HG03196 (cell line): Measurements from ENCODE around the gene CERK.
A peak's percentile ranks its signal among the peaks of the same experiment; 100 is the strongest.

Source experiments
- ATAC-seq: cut with Tn5 transposase; IDR thresholded peaks from one replicate; pipeline ENCODE4 v1.9.1; 2021; ENCODE audit not compliant: unreplicated experiment

CERK gene

DNA sequence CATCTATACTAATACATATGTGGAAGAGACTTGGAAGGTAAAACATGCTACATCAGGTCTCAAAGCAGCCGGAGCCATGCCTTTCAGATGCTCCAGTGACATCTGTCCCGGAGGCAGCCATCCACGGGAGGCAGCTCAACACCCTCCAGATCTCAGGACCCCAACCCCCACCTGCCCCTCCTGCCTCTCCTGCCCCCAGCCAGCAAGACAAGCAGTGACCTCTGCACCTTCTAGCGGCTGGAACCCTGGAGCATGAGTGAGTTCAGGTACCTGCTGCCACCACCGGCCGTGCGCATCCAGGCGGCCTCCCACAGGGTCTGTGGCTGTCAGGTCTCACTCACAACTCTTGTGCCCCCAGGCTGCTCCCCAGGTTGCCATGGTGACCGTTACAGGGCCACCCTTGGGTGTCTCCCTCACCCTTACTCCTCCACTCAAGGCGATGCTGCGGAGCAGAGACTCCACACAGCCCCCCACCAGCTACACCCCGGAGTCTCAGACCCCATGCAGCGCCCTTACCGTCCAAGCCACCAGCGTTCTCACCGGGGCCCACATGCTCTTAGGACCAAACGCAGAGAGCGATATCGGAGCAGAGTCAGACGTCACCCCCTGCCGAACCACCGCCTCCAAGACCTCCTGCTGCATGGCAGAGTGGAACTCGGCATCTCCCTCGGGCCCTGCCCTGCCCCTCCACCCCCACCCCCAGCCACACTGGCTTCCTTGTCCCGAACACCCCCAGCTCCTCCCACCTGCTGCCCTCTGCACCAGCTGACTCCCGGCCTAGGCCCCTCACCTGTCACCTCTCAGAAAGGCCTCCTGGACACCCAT lies 34.7 kb downstream of the CERK start:
- no peak for ATAC-seq

DNA sequence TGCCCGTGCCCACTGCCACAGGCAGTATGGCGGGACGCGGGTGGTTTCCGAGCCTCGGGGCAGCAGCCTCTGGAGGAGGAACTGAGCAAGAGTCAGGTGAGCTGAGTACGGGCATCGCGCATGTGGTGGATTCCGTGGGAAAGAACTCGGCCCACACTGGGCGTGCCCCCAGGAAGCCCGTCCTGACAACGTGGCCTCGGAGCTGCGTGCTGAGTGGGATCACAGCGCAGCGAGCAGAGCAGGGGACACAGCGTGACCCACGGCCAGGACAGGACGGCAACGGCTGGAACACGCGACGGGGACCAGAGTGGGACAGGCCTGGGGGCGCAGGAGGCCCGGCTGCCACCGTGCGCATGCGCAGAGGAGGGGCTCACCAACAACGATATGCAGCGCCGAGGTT lies 36.8 kb downstream of the CERK start:
- no peak for ATAC-seq

DNA sequence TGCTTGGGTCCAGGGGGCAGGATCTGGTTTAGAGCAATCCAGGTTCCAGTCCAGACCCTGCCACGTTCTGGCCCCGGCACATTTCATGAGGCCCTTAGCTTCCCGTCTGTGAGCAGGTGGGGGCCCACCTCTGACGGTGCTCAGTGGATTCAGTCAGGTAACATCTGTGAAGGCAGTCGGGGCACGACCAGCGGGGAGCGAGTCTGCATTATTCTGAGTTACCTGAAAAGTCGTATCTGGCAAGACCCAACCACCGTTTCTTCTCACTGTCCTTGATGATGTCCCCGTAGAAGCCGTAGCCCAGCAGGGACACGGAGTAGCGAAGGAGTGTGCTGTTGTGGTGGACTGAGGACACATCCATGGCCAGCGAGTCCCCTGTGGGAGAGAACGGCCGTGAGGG lies 39.0 kb downstream of the CERK start:
- ATAC-seq = no peak

DNA sequence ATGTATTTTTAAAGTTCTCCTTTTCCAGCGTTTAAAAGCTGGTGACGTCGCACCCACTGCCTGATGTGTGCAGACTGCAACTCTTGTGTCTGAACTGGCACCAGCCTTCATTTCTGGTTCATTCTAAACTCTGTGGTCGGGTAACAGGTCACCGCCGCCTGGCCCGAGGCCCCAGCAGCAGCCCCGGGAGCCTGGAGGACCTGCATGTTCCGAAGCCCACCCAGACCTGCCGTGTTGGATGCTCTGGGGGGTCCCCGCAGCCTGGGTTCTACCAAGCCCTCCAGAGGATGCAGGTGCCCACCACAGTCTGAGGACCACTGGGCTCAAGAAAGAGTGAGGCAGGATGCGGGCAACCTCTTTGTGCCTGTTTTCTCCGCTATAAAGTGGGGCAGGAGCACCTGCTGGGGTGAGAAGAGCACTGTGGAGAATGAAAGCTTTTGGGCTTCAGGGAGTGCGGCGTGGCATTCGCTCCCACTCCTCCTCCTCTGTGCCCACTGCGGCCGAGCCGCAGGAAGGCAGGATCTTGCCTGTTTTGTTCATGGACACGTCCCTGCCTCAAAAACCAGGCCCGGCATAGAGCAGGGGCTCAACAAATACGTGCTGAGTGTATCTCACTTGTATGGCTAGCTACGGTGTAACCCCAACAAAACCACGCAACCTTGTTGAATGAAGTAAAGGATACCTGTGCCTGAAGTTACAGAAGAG lies 40.1 kb downstream of the CERK start:
- no peak for ATAC-seq

DNA sequence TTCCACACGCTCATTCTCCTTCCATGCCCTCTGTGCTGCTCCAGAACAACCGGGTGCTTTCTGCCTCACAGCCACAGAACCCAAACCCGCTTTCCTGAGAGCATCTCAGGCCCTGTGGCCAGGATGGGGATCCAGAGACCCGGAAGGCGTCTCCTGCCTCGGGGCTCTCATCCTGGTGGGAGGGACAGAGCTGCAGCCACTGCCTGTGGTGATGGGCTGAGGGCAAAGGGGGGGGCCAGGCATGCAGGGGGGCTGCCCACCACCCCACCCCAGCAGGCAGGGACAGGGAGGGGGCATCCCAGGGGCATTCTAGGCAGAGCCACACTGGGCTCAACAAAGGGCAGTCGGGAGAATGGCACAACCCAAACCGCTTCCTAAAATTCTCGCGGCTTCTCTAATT lies 41.4 kb downstream of the CERK start:
- no peak for ATAC-seq

DNA sequence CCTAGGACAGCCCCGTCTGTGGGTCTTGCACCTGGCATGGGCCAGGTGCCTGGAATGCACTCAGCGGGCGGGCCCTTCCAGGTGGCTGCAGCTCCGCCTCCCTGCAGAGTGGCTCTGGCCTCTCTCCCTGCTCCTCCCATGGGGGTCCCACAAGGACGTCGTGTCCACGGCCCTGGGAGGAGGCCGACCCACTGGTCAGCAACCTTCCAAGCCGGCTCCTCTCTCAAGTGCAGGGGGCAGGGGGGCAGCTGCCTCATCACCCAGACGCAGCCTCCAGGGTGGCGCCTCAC lies 41.9 kb downstream of the CERK start:
- ATAC-seq = no peak

DNA sequence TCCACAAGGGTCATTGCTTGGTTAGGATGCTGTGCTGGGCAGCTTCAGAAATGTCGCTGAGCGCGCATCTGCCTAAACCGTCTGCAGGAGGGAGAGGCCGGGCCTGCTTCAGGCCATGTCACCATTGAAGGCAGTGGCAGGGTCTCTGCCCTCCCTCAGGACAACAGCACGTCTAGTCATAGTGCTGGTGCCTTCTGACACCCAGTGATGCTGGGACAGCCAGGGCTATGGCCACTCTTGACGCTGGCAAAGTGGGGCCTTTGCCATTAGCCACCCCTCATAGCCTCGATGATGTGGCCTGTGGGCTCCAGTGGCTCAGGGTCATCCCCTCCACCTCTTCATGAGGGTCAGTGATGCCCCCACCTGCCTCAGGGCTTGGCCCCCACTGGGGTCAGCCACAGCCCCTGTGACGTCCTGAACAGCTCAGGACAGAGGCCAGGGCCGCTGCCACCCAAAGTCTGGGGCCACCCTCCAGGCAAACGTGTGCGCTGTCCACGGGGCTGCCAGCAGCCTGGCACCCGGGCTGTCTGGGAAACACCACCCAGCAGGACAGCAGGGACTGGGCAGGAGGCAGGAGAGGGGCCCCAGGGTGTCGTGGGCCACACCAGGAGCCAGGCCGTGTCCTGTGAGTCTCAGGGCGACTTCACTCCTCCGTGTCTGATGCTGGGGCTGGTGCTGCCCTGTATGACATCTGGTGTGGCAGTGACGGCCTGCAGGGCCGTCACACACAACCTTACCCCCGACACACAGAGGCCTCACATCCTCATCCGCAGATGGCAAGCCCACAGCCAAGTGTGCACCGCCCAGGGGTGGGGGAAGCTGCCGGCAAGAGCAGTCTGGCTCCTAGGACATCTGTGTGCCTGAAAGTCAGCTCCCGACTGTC lies 42.5 kb downstream of the CERK start:
- no peak for ATAC-seq

DNA sequence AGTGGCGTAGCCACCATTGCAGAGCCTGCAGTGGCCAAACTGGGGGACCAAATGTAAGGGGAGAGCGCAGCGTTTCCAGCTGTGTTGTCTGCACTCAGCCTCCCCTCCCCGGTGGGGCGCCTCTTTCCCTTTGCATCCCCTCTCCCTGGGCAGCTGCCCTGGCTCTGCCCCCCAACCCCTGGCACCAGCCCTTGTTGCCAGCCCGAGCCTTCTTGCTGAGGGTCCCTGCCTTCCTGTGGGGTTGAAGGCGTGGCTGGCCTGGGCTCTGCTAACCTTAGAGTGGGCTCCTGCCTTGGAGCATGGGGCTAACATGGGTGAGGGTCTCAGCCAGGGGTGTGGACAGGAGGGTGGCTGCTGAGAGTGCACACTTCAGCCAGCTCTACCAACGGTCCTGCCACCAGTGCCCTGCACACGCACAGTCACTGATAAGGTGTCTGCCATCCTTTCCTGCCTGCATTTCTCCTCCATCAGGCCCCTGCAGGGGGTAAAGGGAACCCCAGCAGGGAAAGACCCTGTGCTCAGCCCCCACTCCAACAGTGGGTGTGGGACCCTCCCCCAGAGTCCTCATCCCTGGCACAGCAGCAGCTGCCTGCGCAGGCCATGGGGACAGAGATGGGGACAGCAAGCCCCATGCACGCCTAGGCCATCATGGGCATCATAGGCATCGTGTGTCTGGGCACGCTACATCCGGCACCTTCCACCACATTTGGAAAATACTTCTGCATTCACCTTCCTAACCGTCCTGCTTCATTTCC lies 43.5 kb downstream of the CERK start:
- ATAC-seq = no peak

DNA sequence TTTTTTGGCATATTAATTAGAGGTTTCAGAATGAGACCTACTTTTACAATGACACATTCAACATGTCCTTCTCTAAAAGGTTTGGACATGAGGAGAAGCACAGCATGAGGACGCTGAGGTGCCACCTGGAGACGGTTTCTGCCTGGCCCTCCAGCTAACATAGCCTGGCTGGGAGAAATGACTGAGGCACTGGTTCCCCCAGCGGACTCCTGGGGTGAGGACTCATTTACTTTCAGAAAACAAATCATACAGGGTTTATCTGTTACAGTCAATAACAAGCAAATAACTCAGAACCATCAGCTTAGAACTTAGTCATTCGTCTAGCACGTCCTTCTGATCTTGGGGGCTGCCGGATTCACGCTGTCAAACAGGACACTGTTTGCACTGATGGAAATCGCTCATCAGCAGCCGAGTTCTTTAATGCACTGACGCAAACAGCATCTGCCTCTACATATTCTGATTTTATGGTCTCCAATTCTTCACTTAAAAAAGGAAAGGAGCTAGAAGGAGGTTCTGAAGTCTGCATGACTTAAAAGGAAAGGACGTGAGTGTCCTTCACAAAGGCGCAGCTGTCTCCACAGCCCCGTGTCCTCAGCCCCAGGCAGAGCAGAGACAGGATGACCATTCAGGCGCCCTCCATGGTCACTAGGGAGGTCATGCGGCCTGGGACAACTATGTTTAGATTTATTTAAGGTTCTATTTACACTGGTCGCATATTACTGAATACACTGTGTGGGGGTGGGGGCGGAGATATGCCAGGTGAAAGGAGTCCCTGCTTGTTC lies 44.2 kb downstream of the CERK start:
- ATAC-seq = no peak

DNA sequence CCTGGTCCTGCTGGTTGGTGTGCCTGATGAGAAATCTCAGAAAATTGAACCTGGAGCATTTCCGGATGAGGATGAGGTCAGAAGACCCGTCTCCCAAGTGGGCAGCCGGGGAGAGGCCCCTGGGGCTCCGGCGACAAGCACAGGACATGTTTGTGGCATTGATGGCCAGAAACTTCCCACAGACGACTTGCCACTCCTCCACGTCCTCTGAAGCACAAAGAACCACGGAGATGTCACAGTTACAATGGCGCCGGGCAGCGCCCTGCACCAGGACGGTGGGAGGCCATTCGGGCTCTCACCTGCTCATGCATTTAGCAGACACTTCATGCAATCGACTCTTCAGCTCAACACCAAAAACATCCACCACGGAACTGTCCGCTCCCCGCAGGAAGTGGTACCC lies 46.5 kb downstream of the CERK start:
- ATAC-seq = no peak

DNA sequence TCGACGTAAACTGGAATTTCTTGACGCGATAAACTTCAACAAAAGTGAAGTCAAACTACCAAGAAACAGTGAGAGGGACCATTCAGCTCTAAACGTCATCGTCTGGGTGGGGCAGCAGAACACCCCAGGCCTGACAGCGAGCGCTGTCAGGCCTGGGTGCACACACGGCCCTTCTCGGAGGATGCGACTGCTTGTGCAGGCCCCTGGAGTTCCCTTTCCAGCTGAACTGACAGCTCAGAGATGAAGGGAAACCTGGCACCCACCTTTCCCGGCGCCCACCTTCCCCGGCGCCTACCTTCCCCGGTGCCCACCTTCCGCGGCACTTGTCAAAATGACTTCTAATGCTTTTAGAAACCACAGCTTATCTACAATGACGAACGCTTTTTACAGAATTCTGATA lies 47.9 kb downstream of the CERK start:
- no peak for ATAC-seq

DNA sequence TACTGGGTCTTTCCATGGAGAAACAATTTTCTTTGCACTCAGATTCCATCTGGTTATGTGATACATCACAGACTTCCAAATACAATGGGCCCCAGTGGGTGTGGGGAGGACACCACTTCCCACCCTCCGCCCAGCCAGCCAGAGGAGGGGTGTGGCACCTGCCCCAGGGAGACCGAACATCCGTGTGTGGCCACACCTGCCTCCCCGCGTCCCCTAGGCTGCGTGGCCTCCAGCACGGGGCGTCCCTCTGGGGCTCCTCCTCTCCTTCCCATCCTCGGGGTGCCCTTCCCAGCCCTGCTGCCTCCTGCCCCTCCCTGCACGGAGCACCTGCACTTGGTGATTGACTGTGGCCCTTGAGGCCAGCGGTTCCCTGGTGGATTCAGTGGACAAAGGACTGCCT lies 49.1 kb downstream of the CERK start:
- no peak for ATAC-seq

DNA sequence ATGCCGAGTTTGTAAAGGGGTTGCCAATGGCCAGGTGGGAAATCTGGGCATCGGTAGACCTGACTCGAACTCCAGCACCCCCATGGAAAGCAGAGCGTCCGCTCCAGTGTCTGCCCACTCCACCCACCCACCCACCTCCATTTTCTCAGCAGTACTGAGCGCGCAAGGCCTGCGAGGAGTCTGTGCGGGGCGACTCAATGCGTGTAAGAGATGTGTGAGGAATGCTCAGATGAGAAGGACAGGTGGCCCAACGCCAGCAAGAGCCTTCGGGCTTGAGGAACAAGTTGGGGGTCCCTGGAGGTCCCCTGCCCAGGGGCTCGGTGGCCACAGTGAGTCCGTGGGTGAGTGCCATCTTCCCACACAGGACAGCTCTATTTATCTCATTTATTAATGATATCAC lies 50.6 kb downstream of the CERK start:
- ATAC-seq = no peak

DNA sequence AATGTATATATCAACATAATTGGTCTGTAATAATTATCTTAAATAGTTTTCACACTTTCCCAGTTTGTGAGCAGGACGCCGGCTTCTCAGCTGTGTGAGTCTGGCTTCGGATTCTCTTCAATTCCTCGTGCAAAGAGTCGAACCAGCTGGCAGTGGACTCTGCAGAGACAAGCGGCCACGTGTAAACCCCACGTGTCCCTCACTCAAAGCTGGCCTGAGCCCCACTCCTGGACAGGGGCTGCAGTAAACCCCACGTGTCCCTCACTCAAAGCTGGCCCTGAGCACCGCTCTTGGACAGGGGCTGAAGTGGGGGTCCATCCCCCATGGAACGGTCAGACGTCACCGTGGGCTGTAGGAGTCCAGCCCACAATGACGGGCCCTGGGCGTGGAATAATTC lies 51.0 kb downstream of the CERK start:
- ATAC-seq = no peak

DNA sequence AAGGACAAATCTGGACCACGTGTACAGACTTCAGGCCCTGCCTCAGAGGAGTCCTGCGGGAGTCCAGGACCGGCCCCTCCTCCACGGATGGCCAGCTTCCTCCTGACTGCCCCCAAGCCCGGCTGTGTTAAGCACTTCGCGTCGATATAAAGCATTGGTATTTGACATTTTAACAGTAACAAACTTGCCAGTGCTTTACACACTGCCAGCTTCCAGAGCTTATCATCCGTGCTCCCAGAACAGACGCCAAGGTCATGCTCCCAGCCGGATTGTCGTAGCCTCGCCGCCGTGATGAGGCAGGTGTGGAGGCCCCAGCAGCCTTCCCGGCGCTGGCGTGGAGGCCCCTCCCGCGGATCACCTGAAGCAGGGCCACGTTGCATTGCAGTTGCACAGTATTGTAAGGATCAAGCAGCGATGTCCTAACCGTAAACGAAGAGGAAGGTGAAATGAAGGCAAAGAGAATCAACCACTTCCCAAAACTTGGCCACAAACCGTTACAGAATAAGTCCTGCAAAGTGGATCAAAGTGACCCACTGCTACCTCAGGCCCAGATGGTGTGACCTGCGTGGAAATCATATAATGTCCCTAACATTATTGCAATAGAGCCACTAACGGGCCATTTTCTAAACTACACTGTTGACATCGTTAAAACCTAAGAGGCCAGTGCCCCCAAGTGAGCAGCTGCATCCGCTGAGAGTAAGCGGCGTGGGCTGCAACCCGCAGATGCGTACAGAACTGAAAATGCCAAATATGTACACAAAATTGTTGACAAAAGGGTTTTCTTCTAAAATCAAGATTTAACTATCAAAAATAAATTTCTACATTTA lies 51.6 kb downstream of the CERK start:
- no peak for ATAC-seq

DNA sequence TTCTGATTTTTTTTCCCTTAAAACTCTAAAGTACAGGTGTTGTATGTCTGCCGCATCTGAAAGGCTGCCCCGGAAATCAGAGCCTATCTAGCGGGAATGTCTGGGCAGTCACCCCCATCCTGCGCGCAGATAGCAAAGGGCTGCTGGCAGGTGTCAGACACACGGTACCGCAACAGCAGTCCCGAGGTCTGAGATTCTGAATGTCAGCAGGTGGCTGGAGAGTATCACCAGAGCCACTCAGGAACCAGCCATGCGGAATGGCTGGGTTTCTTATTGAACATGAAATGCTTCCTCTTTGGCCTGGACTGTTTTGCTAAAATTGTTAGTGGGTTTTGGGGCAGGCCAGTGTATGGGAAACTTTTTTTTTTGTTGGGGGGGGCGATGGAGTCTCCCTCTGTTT lies 53.3 kb downstream of the CERK start:
- ATAC-seq = peak; percentile 65

DNA sequence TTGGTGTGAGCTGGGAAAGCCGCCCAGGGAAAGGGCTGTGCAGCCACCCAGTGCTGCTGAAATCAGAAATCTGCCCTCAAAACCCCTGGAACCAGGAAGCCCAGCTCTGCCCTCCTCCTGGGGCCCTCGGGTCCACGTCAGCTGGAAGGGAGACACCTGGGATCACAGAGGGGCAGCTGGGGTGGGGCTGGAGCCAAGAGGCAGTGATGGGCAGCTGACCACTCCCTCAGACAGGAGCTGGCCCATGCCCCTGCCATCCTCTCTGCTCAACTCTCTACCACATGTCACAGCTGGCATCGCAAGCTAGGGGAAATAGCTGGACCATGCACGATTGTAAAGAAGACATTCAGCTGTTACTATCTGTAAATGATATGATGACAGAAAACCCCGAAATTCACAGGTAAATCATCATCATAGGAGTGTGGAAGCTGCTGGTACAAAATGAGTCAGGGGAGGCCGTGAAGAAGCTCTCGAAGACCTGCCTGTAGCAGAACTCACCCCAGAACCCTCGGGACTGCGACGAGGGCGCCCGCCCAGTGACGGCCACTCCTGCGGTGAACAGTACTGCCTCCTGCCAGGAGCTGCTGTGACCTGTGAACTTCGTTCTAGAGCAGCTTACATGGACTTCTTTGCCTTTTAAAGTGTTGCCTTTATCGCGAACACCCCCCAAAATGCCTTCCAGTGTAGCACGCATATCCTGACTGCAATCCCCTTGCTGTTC lies 55.9 kb downstream of the CERK start:
- no peak for ATAC-seq

DNA sequence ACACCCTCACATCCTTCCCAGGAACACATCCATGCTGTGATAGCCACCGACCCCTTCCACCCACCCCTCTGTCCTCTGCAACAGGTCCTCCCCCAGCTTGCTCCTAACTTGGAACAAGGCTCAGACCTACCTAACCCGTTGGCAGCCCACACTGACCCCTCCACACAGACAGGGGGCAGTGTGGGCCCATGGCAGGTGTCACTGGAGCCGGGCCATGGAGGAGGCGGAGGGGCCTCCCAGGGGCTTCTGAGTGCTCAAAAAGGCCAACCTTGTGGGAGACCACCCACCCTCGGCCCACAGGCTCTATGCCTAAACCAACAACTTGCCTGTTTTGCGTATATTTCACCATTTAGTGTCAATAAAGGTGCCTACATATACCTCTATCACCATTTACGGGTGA lies 57.0 kb downstream of the CERK start:
- no peak for ATAC-seq

DNA sequence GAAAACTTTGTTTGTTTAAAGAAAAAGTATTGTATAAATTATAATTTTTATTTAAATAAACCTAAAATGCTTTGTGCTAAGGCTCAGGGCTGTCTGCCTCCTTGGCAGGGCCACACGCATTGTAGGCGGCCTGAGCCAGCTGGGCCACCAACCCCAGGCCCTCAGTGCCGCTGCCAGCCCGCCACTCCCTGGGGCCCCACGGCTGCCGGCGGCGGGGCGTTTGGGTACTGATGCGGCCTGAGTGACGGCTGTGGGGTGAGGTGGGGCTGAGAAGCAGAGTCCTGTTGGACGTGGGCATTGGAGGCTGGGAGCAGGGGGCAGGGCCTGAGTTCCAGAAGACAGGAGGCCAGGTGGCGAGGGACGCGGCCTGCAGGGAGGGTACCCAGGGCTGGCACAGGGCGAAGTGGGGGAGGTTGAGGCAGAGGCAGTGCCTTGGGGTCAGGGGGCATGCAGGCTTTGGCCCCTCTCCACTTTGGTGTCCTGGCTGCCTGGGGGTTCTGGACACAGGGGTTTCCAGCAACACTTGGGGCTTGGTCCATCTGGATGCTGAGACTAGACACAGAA lies 58.3 kb downstream of the CERK start:
- no peak for ATAC-seq
